H1 (cell line): ENCODE measurements around the gene MAML3. TPM values are rescaled to one million over a fixed set of nuclear protein-coding genes. Genes with fewer than 3 reads are reported as not detected.

Source experiments
- CTCF ChIA-PET: fragments of 300-600 bp; sonication (Branson Sonifier 250); formaldehyde crosslinking; loops from one replicate; lab custom pipeline; 2021; ENCODE audit not compliant: partially characterized antibody; lab: Charles Lee
- POLR2A ChIA-PET: fragments of 300-600 bp; sonication (Branson Sonifier 250); formaldehyde crosslinking; loops from one replicate; lab custom pipeline; 2021; ENCODE audit warnings: inconsistent platforms; ENCODE audit not compliant: partially characterized antibody; lab: Charles Lee
- DNase-seq, 2 experiments: peaks; one replicate each; pipeline versions ENCODE4 v3.0.0 to v3.0.0-alpha.2; 2010 to 2022; ENCODE audit warnings: low spot score in 2 of 2, low read depth in 1 of 2, mixed read lengths in 1 of 2
- FAIRE-seq: peaks from 2 replicates; lab custom pipeline; 2011; peaks lifted over from hg19 to GRCh38; lab: Jason Lieb, UNC
- H2AFZ ChIP-seq: 2 replicates; pipeline ENCODE4 v1.8.1; 2012; ENCODE audit warnings: low read length, inconsistent platforms
- H2AK5ac ChIP-seq: 2 replicates; pipeline ENCODE4 v1.6.1; 2013; ENCODE audit warnings: low read depth, low read length
- H2BK120ac ChIP-seq: replicated peaks from 2 replicates; pipeline ENCODE3; 2013; ENCODE audit warnings: low read depth, low read length, inconsistent platforms
- H2BK12ac ChIP-seq: 2 replicates; pipeline ENCODE4 v1.6.1; 2013; ENCODE audit warnings: low read depth, low read length
- H2BK15ac ChIP-seq: 2 replicates; pipeline ENCODE4 v1.6.1; 2013; ENCODE audit warnings: low read length
- H2BK20ac ChIP-seq: 2 replicates; pipeline ENCODE4 v1.6.1; 2013; ENCODE audit warnings: low read length
- H2BK5ac ChIP-seq: 2 replicates; pipeline ENCODE4 v1.6.1; 2013; ENCODE audit warnings: low read depth, low read length
- H3K14ac ChIP-seq: 2 replicates; pipeline ENCODE4 v1.6.1; 2013; ENCODE audit warnings: inconsistent platforms; ENCODE audit not compliant: insufficient read length
- H3K18ac ChIP-seq: 2 replicates; pipeline ENCODE4 v1.6.1; 2013; ENCODE audit warnings: low read length; ENCODE audit errors: extremely low read depth
- H3K23ac ChIP-seq: 2 replicates; pipeline ENCODE4 v1.6.1; 2013; ENCODE audit warnings: inconsistent platforms; ENCODE audit not compliant: insufficient read length
- H3K23me2 ChIP-seq: 2 replicates; pipeline ENCODE4 v1.6.1; 2013; ENCODE audit warnings: low read depth, low read length
- H3K27ac ChIP-seq: 2 replicates; pipeline ENCODE4 v1.6.1; 2011; ENCODE audit warnings: low read depth, low read length, inconsistent platforms
- H3K27me3 ChIP-seq, 4 experiments: replicated peaks in 1 of 4; 1 replicate in 1 of 4; 2 replicates in 3 of 4; pipeline versions ENCODE4 v1.6.1 to v1.8.1; 2011 to 2013; ENCODE audit warnings: low read length in 3 of 4, mild to moderate bottlenecking in 3 of 4, inconsistent platforms in 2 of 4, mixed read lengths in 2 of 4, moderate library complexity in 1 of 4; ENCODE audit not compliant: control insufficient read depth in 3 of 4, insufficient read depth in 3 of 4; ENCODE audit errors: extremely low read depth in 1 of 4
- H3K36me3 ChIP-seq, 4 experiments: 2 replicates each; pipeline versions ENCODE4 v1.6.1 to v1.8.1; 2011 to 2013; ENCODE audit warnings: mild to moderate bottlenecking in 4 of 4, low read length in 3 of 4, moderate library complexity in 2 of 4, control low read depth in 1 of 4, inconsistent platforms in 1 of 4; ENCODE audit not compliant: insufficient read depth in 4 of 4, control insufficient read depth in 2 of 4
- H3K4ac ChIP-seq: replicated peaks from 2 replicates; pipeline ENCODE3; 2013; ENCODE audit warnings: low read length, low read depth, mixed read lengths, inconsistent platforms; ENCODE audit not compliant: insufficient read length
- H3K4me1 ChIP-seq, 4 experiments: replicated peaks in 1 of 4; 1 replicate in 1 of 4; 2 replicates in 3 of 4; pipeline versions ENCODE4 v1.6.1 to v1.8.1; 2011 to 2013; ENCODE audit warnings: low read length in 3 of 4, inconsistent platforms in 2 of 4, mixed read lengths in 1 of 4; ENCODE audit not compliant: insufficient read depth in 4 of 4, control insufficient read depth in 3 of 4
- H3K4me2 ChIP-seq, 2 experiments: 2 replicates each; pipeline versions ENCODE4 v1.6.1 to v1.8.1; 2011 to 2013; ENCODE audit warnings: low read depth in 2 of 2, low read length in 2 of 2, control low read depth in 1 of 2, inconsistent platforms in 1 of 2, mild to moderate bottlenecking in 1 of 2; ENCODE audit not compliant: insufficient read depth in 1 of 2
- H3K4me3 ChIP-seq, 4 experiments: fragments of 200-600, 300-600 bp in 1 of 4; sonication (generic), shearing (Covaris generic), sonication (Bioruptor Twin) in 1 of 4; 2 replicates each; pipeline versions ENCODE4 v1.5.1 to v1.8.1; 2011 to 2016; ENCODE audit warnings: low read length in 4 of 4, low read depth in 3 of 4, control low read depth in 2 of 4, inconsistent platforms in 2 of 4, mild to moderate bottlenecking in 2 of 4, mixed read lengths in 1 of 4, moderate library complexity in 1 of 4; ENCODE audit not compliant: insufficient read depth in 2 of 4; ENCODE audit errors: extremely low read depth in 1 of 4
- H3K56ac ChIP-seq: replicated peaks from 2 replicates; pipeline ENCODE3; 2013; ENCODE audit warnings: low read depth, mild to moderate bottlenecking, mixed read lengths, low read length, inconsistent platforms; ENCODE audit not compliant: insufficient read length
- H3K79me1 ChIP-seq: 2 replicates; pipeline ENCODE4 v1.6.1; 2013; ENCODE audit warnings: low read depth, low read length, control low read depth
- H3K79me2 ChIP-seq, 2 experiments: 2 replicates each; pipeline versions ENCODE4 v1.6.1 to v1.8.1; 2012 to 2013; ENCODE audit warnings: low read length in 2 of 2, mild to moderate bottlenecking in 2 of 2, inconsistent platforms in 1 of 2; ENCODE audit not compliant: insufficient read depth in 2 of 2, control insufficient read depth in 1 of 2
- H3K9ac ChIP-seq, 4 experiments: replicated peaks in 1 of 4; 1 replicate in 1 of 4; 2 replicates in 3 of 4; pipeline versions ENCODE4 v1.6.1 to v1.8.1; 2011 to 2013; ENCODE audit warnings: low read depth in 3 of 4, low read length in 3 of 4, control low read depth in 2 of 4, mild to moderate bottlenecking in 2 of 4, moderate library complexity in 2 of 4, inconsistent platforms in 1 of 4; ENCODE audit errors: extremely low read depth in 1 of 4
- H3K9me3 ChIP-seq, 2 experiments: 2 replicates each; pipeline versions ENCODE4 v1.6.1 to v1.8.1; 2012 to 2013; ENCODE audit warnings: mild to moderate bottlenecking in 2 of 2, moderate library complexity in 2 of 2, control low read depth in 1 of 2, inconsistent platforms in 1 of 2, low read depth in 1 of 2, low read length in 1 of 2, mixed read lengths in 1 of 2; ENCODE audit not compliant: insufficient read depth in 2 of 2
- H4K20me1 ChIP-seq, 2 experiments: replicated peaks in 1 of 2; 2 replicates each; pipeline versions ENCODE3 to v1.8.1; 2011 to 2013; ENCODE audit warnings: inconsistent platforms in 2 of 2, low read length in 2 of 2, mild to moderate bottlenecking in 1 of 2; ENCODE audit not compliant: insufficient read depth in 2 of 2, control insufficient read depth in 1 of 2
- H4K5ac ChIP-seq: 2 replicates; pipeline ENCODE4 v1.6.1; 2013; ENCODE audit warnings: low read length, low read depth, mixed read lengths, inconsistent platforms; ENCODE audit not compliant: insufficient read length
- H4K8ac ChIP-seq: 2 replicates; pipeline ENCODE4 v1.8.0; 2013; ENCODE audit warnings: mild to moderate bottlenecking, moderate library complexity, low read length, inconsistent platforms; ENCODE audit not compliant: insufficient read depth; ENCODE audit errors: extremely low read depth
- H4K91ac ChIP-seq: replicated peaks from 2 replicates; pipeline ENCODE3; 2013; ENCODE audit warnings: low read length, mixed read lengths, inconsistent platforms; ENCODE audit not compliant: insufficient read length
- CEBPB ChIP-seq: IDR thresholded peaks from 2 replicates; pipeline ENCODE4 v1.6.1; 2012; ENCODE audit warnings: low read depth, low read length
- NRF1 ChIP-seq: IDR thresholded peaks from 2 replicates; pipeline ENCODE4 v1.6.1; 2011; ENCODE audit warnings: mild to moderate bottlenecking, low read depth, low read length, improper control_type of control experiment
- WGBS, 2 experiments: shearing (Covaris generic) in 1 of 2; methylation state at CpG; one replicate each; pipeline versions ENCODE4 v1.1.6 to v1.1.7; 2013 to 2015; ENCODE audit warnings: low lambda C conversion rate in 2 of 2, mixed read lengths in 2 of 2, inconsistent platforms in 1 of 2, low coverage in 1 of 2, missing lambda C conversion rate in 1 of 2; ENCODE audit not compliant: insufficient replicate concordance in 2 of 2, insufficient coverage in 1 of 2, insufficient read length in 1 of 2; ENCODE audit errors: extremely low coverage in 1 of 2, missing lambda C conversion rate in 1 of 2; 5-methylcytosine and 5-hydroxymethylcytosine counted together
- polyA plus RNA-seq, 7 experiments: library from polyadenylated mRNA; depleted of rRNA in 3 of 7; stranded (reverse) in 5 of 7; unstranded in 2 of 7; fragments of >200 nt in 5 of 7; fragments of 200-250 nt in 2 of 7; gene quantifications; 1 replicate in 5 of 7; 2 replicates in 1 of 7; 4 replicates in 1 of 7; pipeline versions ENCODE4 v1.2.1 to v1.2.3, GENCODE V29; 2011 to 2013; ENCODE audit warnings: missing spikeins in 2 of 7, mixed read lengths in 2 of 7
- total RNA-seq: library from RNA; stranded (reverse); fragmentation: NEBNext Ultra II Directional; extraction: Animal tissue kit (Norgen Biotek cat#: 25700); gene quantifications from 2 replicates; pipeline ENCODE4 v1.2.1, GENCODE V29; 2021

MAML3 gene
- total and polyA plus RNA-seq, 2 of the 8 experiments (the other 6 are each of a cell fraction or from before 2014, with no cell fraction given): 2.1 to 5.7 TPM

- H3K14ac ChIP-seq: peak overlapping the region; percentile 73
- H2BK5ac ChIP-seq: no peak overlapping the region
- peak; percentile 74; the same call in 1 of the 2 replicates for TF ChIP-seq CEBPB
- no peak for TF ChIP-seq NRF1
- H2AK5ac ChIP-seq: no peak overlapping the region
- no peak overlapping the region for H3K56ac ChIP-seq
- H4K20me1 ChIP-seq: no peaks in the 10 kb centered on the region
- no peak overlapping the region for H3K4ac ChIP-seq
- no peak overlapping the region for H3K9ac ChIP-seq
- no peak overlapping the region for H2BK120ac ChIP-seq
- H4K91ac ChIP-seq: no peak overlapping the region
- no peak overlapping the region for H2BK12ac ChIP-seq
- no peaks in the 10 kb centered on the region for H3K79me2 ChIP-seq
- H3K23ac ChIP-seq: no peak overlapping the region
- ChIA-PET POLR2A (no interaction called here), CTCF (interaction anchor here (1.6 to 2.4 kb wide), 3 partner anchors 31 to 205 kb away, joined by 4 to 7 read pairs (median 5); no protein-coding TSS in a partner anchor)
- no peak overlapping the region for H2BK20ac ChIP-seq
- H3K36me3 ChIP-seq: no peaks in the 10 kb centered on the region
- no peaks in the 10 kb centered on the region for H3K27me3 ChIP-seq
- FAIRE-seq: no peak
- no peak overlapping the region for H2BK15ac ChIP-seq
- H3K4me1 ChIP-seq: peaks cover 11 to 29% (median 13%) of the 10 kb centered on the region in 4 experiments
- no peaks in the 10 kb centered on the region; the same call in 1 of the 2 replicates for H3K79me1 ChIP-seq
- no peaks in the 10 kb centered on the region for H3K9me3 ChIP-seq
- H3K4me2 ChIP-seq: no peak overlapping the region
- 91% methylated on average over 8 of the region's 8 CpGs; no CpG with 5 or more reads in 1 of the 2 experiments for WGBS, 2 experiments
- H4K5ac ChIP-seq: no peak overlapping the region
- no peak overlapping the region for H3K27ac ChIP-seq
- no peak overlapping the region for H3K4me3 ChIP-seq
- H4K8ac ChIP-seq: no peak overlapping the region
- H3K23me2 ChIP-seq: no peaks in the 10 kb centered on the region; the same call in 1 of the 2 replicates
- H2AFZ ChIP-seq: no peak overlapping the region
- H3K18ac ChIP-seq: no peak overlapping the region
- no peak for DNase-seq
Observed at GRCh38 chr4:140044337-140044902, 109.6 kb downstream of the MAML3 start.
